ENCODE data around the gene RAB40C. TPM values are rescaled to one million over a fixed set of nuclear protein-coding genes. Genes with fewer than 3 reads are reported as not detected.

RAB40C gene
- total RNA-seq, 4 donors from 2014 or later, result 17.7 to 28.3 (median 22.1) TPM

GRCh38 chr16:566475-567372, 23.1 kb upstream of the RAB40C start, which contains the start of gene NHLRC4:
Gene NHLRC4, plus strand, starts transcription at chr16:567005. Its CDS starts 1,043 bp downstream, at chr16:568048.
- TF ChIP-seq EP300 (IDR thresholded peaks at IDR 0.05) (no peak), POLR2AphosphoS5 (IDR thresholded peaks at IDR 0.05) (no peak), POLR2A (IDR thresholded peaks at IDR 0.05) (no peak), CTCF (IDR thresholded peaks at IDR 0.05) (no peak)
- H3K4me3 ChIP-seq, result peak within 1 kb of the TSS in 1 of 2 donors; percentile 41

GRCh38 chr16:567373-568256, 22.3 kb upstream of the RAB40C start:
- ATAC-seq, result no peak
- Histone ChIP-seq H3K4me1 (peaks cover 0 to 64% (median 38%) of the 10 kb centered on the region in 3 donors), H3K36me3 (peaks cover 0 to 10% of the 10 kb centered on the region in 2 donors), H3K4me3 (peak overlapping the region in 1 of 2 donors; percentile 41), H3K9me3 (no peaks in the 10 kb centered on the region), H3K27me3 (peaks cover 27% of the 10 kb centered on the region), H3K27ac (peak overlapping the region in 3 of 4 donors; percentile 43 to 88 (median 51))
- TF ChIP-seq POLR2AphosphoS5 (IDR thresholded peaks at IDR 0.05) (no peak), CTCF (IDR thresholded peaks at IDR 0.05) (no peak), POLR2A (IDR thresholded peaks at IDR 0.05) (no peak), EP300 (IDR thresholded peaks at IDR 0.05) (no peak)
- WGBS, 2 donors (ENCODE audit: low coverage in 1 of 2), result no CpG with 5 or more reads among the region's 35 CpGs

More at GRCh38 chr16:566475-567372, 23.1 kb upstream of the RAB40C start, which contains the start of gene NHLRC4:
- Histone ChIP-seq H3K27ac (peak within 1 kb of the TSS in 3 of 4 donors; percentile 43 to 74 (median 51)), H3K36me3 (peaks cover 0 to under 1% of the 10 kb centered on the region in 2 donors), H3K9me3 (no peaks in the 10 kb centered on the region), H3K27me3 (peaks cover 32% of the 10 kb centered on the region), H3K4me1 (peaks cover 0 to 64% (median 38%) of the 10 kb centered on the region in 3 donors)
- ATAC-seq, result peak; percentile 50
- WGBS, 2 donors (ENCODE audit: low coverage in 1 of 2), result 30 to 40% methylated on average over 2 to 6 of the region's 26 CpGs

GRCh38 chr16:568401-569258, 21.2 kb upstream of the RAB40C start:
- Histone ChIP-seq H3K9me3 (no peaks in the 10 kb centered on the region), H3K36me3 (peaks cover 0 to 17% of the 10 kb centered on the region in 2 donors), H3K27me3 (peaks cover 17% of the 10 kb centered on the region), H3K4me3 (peak overlapping the region in 1 of 2 donors; percentile 97), H3K4me1 (peaks cover 0 to 64% (median 38%) of the 10 kb centered on the region in 3 donors), H3K27ac (peak overlapping the region in 3 of 4 donors; percentile 78 to 88 (median 80))
- TF ChIP-seq CTCF (IDR thresholded peaks at IDR 0.05) (no peak), POLR2A (IDR thresholded peaks at IDR 0.05) (no peak), POLR2AphosphoS5 (IDR thresholded peaks at IDR 0.05) (no peak), EP300 (IDR thresholded peaks at IDR 0.05) (no peak)
- whole genome bisulfite sequencing, 2 donors (ENCODE audit: low coverage in 1 of 2), result no CpG with 5 or more reads among the region's 11 CpGs
- no peak for ATAC-seq
